HepG2 (cell line): Measurements from ENCODE around the gene PSMA2. TPM values are rescaled to one million over a fixed set of nuclear protein-coding genes. Genes with fewer than 3 reads are reported as not detected.

ENCODE experiments used
- ATAD3A ChIP-seq: sonication (generic); formaldehyde crosslinking; IDR thresholded peaks from 2 replicates; pipeline ENCODE4 v1.4.0; 2020; ENCODE audit warnings: missing genetic modification reagents
- ATM ChIP-seq: fragments of 450-650 bp; IDR thresholded peaks from 2 replicates; pipeline ENCODE4 v1.7.1; 2017; ENCODE audit warnings: mild to moderate bottlenecking, borderline replicate concordance
- BRD4 ChIP-seq: sonication (generic); formaldehyde crosslinking; IDR thresholded peaks from 2 replicates; pipeline ENCODE4 v1.4.0; 2020; ENCODE audit warnings: missing genetic modification reagents
- ELF4 ChIP-seq: sonication (generic); formaldehyde crosslinking; IDR thresholded peaks from 2 replicates; pipeline ENCODE4 v1.5.0; 2020; ENCODE audit warnings: missing genetic modification reagents, mild to moderate bottlenecking, moderate library complexity, borderline replicate concordance
- GZF1 ChIP-seq: sonication (generic); formaldehyde crosslinking; IDR thresholded peaks from 2 replicates; pipeline ENCODE4 v1.5.1; 2020; ENCODE audit warnings: mild to moderate bottlenecking, missing genetic modification reagents
- JUND ChIP-seq: sonication (generic); formaldehyde crosslinking; IDR thresholded peaks from 2 replicates; pipeline ENCODE4 v1.8.0; 2022; ENCODE audit warnings: mild to moderate bottlenecking, missing genetic modification reagents
- KLF9 ChIP-seq: IDR thresholded peaks from 2 replicates; pipeline ENCODE4 v1.6.1; 2016; ENCODE audit warnings: low read depth
- MAZ ChIP-seq, 2 experiments: sonication (generic) in 1 of 2; formaldehyde crosslinking in 1 of 2; IDR thresholded peaks; 2 replicates each; pipeline versions ENCODE4 v1.5.0 to v1.6.1; 2012 to 2020; ENCODE audit warnings: low read depth in 2 of 2, mild to moderate bottlenecking in 2 of 2, borderline replicate concordance in 1 of 2, improper control_type of control experiment in 1 of 2, low read length in 1 of 2, missing genetic modification reagents in 1 of 2, moderate library complexity in 1 of 2
- NCOA1 ChIP-seq: sonication (generic); formaldehyde crosslinking; IDR thresholded peaks from 2 replicates; pipeline ENCODE4 v1.9.0; 2021; ENCODE audit warnings: missing genetic modification reagents
- SAP130 ChIP-seq: IDR thresholded peaks from 2 replicates; pipeline ENCODE4 v1.6.1; 2016; ENCODE audit warnings: low read depth
- SOX6 ChIP-seq, 2 experiments: fragments of 450-650 bp in 1 of 2; sonication (generic) in 1 of 2; formaldehyde crosslinking in 1 of 2; IDR thresholded peaks; 2 replicates each; pipeline versions ENCODE4 v1.4.0 to v1.6.1; 2017 to 2020; ENCODE audit warnings: antibody characterized with exemption in 1 of 2, mild to moderate bottlenecking in 1 of 2, missing genetic modification reagents in 1 of 2
- ZBTB44 ChIP-seq: sonication (generic); formaldehyde crosslinking; IDR thresholded peaks from 2 replicates; pipeline ENCODE4 v1.4.0; 2020; ENCODE audit warnings: missing genetic modification reagents
- ZNF124 ChIP-seq: sonication (generic); formaldehyde crosslinking; IDR thresholded peaks from 2 replicates; pipeline ENCODE4 v1.4.0; 2020; ENCODE audit warnings: missing genetic modification reagents
- ZNF143 ChIP-seq: sonication (generic); formaldehyde crosslinking; IDR thresholded peaks from 2 replicates; pipeline ENCODE4 v1.4.0; 2020; ENCODE audit warnings: missing genetic modification reagents
- ZNF253 ChIP-seq: sonication (generic); formaldehyde crosslinking; IDR thresholded peaks from 2 replicates; pipeline ENCODE4 v1.8.0; 2022; ENCODE audit warnings: mild to moderate bottlenecking, missing genetic modification reagents, borderline replicate concordance
- ZNF296 ChIP-seq: sonication (generic); formaldehyde crosslinking; conservative IDR thresholded peaks from 2 replicates; pipeline ENCODE4 v1.5.0; 2020; ENCODE audit warnings: mild to moderate bottlenecking, missing genetic modification reagents
- ZNF691 ChIP-seq: sonication (generic); formaldehyde crosslinking; IDR thresholded peaks from 2 replicates; pipeline ENCODE4 v1.4.0; 2020; ENCODE audit warnings: missing genetic modification reagents, low read depth, mild to moderate bottlenecking, borderline replicate concordance
- ZNF839 ChIP-seq: sonication (generic); formaldehyde crosslinking; IDR thresholded peaks from 2 replicates; pipeline ENCODE4 v1.4.0; 2020; ENCODE audit warnings: missing genetic modification reagents, mild to moderate bottlenecking, borderline replicate concordance
- polyA plus RNA-seq, 8 experiments: library from polyadenylated mRNA; depleted of rRNA in 3 of 8; stranded (reverse) in 7 of 8; unstranded in 1 of 8; fragments of >200 nt; fragmentation: Illumina TruSeq in 4 of 8; extraction: Trizol in 4 of 8; gene quantifications; 2 replicates each; pipeline versions ENCODE4 v1.2.1 to v1.2.3, GENCODE V29; 2011 to 2016; ENCODE audit warnings: low read depth in 4 of 8, missing spikeins in 1 of 8, mixed read lengths in 1 of 8; ENCODE audit not compliant: insufficient read depth in 1 of 8
- total RNA-seq, 5 experiments: library from RNA; depleted of rRNA; stranded (reverse); fragments of >200 nt; fragmentation: Illumina TruSeq; extraction: Trizol; gene quantifications; 2 replicates each; pipeline ENCODE4 v1.2.3, GENCODE V29; 2016; ENCODE audit warnings: low read depth in 1 of 5
- TF ChIP-seq, protein P1 (sequence below): sonication (generic); formaldehyde crosslinking; IDR thresholded peaks from 2 replicates; pipeline ENCODE4 v1.4.0; 2020; ENCODE audit warnings: mild to moderate bottlenecking, low read depth, missing genetic modification reagents
- TF ChIP-seq, protein P2 (sequence below): sonication (generic); formaldehyde crosslinking; IDR thresholded peaks from 2 replicates; pipeline ENCODE4 v1.9.0; 2021; ENCODE audit warnings: missing genetic modification reagents, mild to moderate bottlenecking, borderline replicate concordance

Gene PSMA2
- total and polyA plus RNA-seq, 2 of the 13 experiments (the other 11 are each of a cell fraction or from before 2014, with no cell fraction given), result 125 to 266 TPM

GRCh38 chr7:42911454-42912447, 20.2 kb downstream of the PSMA2 start, which contains the start of gene C7orf25 (continued):
- TF ChIP-seq ZBTB44 (CRISPR knock-in tag) (peak; percentile 57; the same call in 1 of the 2 replicates), BRD4 (CRISPR knock-in tag) (no peak; the same call in 1 of the 2 replicates), ZNF691 (no peak), SAP130 (CRISPR knock-in tag) (peak; percentile 77), ELF4 (CRISPR knock-in tag) (peak; percentile 32; the same call in 1 of the 2 replicates), KLF9 (CRISPR knock-in tag) (no peak), MAZ (IDR thresholded peaks at IDR 0.05; ENCODE audit: borderline replicate concordance, low read depth, low read length) (peak; percentile 95), MAZ (CRISPR knock-in tag; IDR thresholded peaks at IDR 0.05; ENCODE audit: low read depth) (peak; percentile 95), ZNF253 (CRISPR knock-in tag) (peak; percentile 86; the same call in 1 of the 2 replicates), ATM (no peak), ZNF124 (CRISPR knock-in tag) (no peak; the same call in 1 of the 2 replicates), GZF1 (CRISPR knock-in tag) (no peak), ATAD3A (CRISPR knock-in tag) (no peak), NCOA1 (CRISPR knock-in tag) (peak; percentile 72; the same call in 1 of the 2 replicates), ZNF839 (no peak), ZNF296 (CRISPR knock-in tag) (no peak), SOX6 (IDR thresholded peaks at IDR 0.05) (no peak), SOX6 (CRISPR knock-in tag; IDR thresholded peaks at IDR 0.05) (peak; percentile 63; the same call in 1 of the 2 replicates), ZNF143 (CRISPR knock-in tag) (peak; percentile 83), JUND (CRISPR knock-in tag) (peak; percentile 59; the same call in 1 of the 2 replicates)
- TF ChIP-seq, protein P1, sequence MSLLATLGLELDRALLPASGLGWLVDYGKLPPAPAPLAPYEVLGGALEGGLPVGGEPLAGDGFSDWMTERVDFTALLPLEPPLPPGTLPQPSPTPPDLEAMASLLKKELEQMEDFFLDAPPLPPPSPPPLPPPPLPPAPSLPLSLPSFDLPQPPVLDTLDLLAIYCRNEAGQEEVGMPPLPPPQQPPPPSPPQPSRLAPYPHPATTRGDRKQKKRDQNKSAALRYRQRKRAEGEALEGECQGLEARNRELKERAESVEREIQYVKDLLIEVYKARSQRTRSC (CRISPR knock-in tag), result no peak
- TF ChIP-seq, protein P2, sequence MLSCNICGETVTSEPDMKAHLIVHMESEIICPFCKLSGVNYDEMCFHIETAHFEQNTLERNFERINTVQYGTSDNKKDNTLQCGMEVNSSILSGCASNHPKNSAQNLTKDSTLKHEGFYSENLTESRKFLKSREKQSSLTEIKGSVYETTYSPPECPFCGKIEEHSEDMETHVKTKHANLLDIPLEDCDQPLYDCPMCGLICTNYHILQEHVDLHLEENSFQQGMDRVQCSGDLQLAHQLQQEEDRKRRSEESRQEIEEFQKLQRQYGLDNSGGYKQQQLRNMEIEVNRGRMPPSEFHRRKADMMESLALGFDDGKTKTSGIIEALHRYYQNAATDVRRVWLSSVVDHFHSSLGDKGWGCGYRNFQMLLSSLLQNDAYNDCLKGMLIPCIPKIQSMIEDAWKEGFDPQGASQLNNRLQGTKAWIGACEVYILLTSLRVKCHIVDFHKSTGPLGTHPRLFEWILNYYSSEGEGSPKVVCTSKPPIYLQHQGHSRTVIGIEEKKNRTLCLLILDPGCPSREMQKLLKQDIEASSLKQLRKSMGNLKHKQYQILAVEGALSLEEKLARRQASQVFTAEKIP (CRISPR knock-in tag), result no peak
